H1 (cell line): ENCODE results near the gene IGLL5. TPM values are rescaled to one million over a fixed set of nuclear protein-coding genes. Genes with fewer than 3 reads are reported as not detected.
"Not testable (repeated sequence)": the region's sequence is repeated elsewhere in the genome, so short reads cannot be mapped to it uniquely, and the experiment has no call there.

Experiments
- CTCF ChIA-PET: fragments of 300-600 bp; sonication (Branson Sonifier 250); formaldehyde crosslinking; loops from one replicate; lab custom pipeline; 2021; ENCODE audit not compliant: partially characterized antibody; lab: Charles Lee
- POLR2A ChIA-PET: fragments of 300-600 bp; sonication (Branson Sonifier 250); formaldehyde crosslinking; loops from one replicate; lab custom pipeline; 2021; ENCODE audit warnings: inconsistent platforms; ENCODE audit not compliant: partially characterized antibody; lab: Charles Lee
- DNase-seq, 2 experiments: peaks; one replicate each; pipeline versions ENCODE4 v3.0.0 to v3.0.0-alpha.2; 2010 to 2022; ENCODE audit warnings: low spot score in 2 of 2, low read depth in 1 of 2, mixed read lengths in 1 of 2
- FAIRE-seq: peaks from 2 replicates; lab custom pipeline; 2011; peaks lifted over from hg19 to GRCh38; lab: Jason Lieb, UNC
- H2AFZ ChIP-seq: 2 replicates; pipeline ENCODE4 v1.8.1; 2012; ENCODE audit warnings: low read length, inconsistent platforms
- H2AK5ac ChIP-seq: 2 replicates; pipeline ENCODE4 v1.6.1; 2013; ENCODE audit warnings: low read depth, low read length
- H2BK120ac ChIP-seq: replicated peaks from 2 replicates; pipeline ENCODE3; 2013; ENCODE audit warnings: low read depth, low read length, inconsistent platforms
- H2BK12ac ChIP-seq: 2 replicates; pipeline ENCODE4 v1.6.1; 2013; ENCODE audit warnings: low read depth, low read length
- H2BK15ac ChIP-seq: 2 replicates; pipeline ENCODE4 v1.6.1; 2013; ENCODE audit warnings: low read length
- H2BK20ac ChIP-seq: 2 replicates; pipeline ENCODE4 v1.6.1; 2013; ENCODE audit warnings: low read length
- H2BK5ac ChIP-seq: 2 replicates; pipeline ENCODE4 v1.6.1; 2013; ENCODE audit warnings: low read depth, low read length
- H3K14ac ChIP-seq: 2 replicates; pipeline ENCODE4 v1.6.1; 2013; ENCODE audit warnings: inconsistent platforms; ENCODE audit not compliant: insufficient read length
- H3K18ac ChIP-seq: 2 replicates; pipeline ENCODE4 v1.6.1; 2013; ENCODE audit warnings: low read length; ENCODE audit errors: extremely low read depth
- H3K23ac ChIP-seq: 2 replicates; pipeline ENCODE4 v1.6.1; 2013; ENCODE audit warnings: inconsistent platforms; ENCODE audit not compliant: insufficient read length
- H3K23me2 ChIP-seq: 2 replicates; pipeline ENCODE4 v1.6.1; 2013; ENCODE audit warnings: low read depth, low read length
- H3K27ac ChIP-seq: 2 replicates; pipeline ENCODE4 v1.6.1; 2011; ENCODE audit warnings: low read depth, low read length, inconsistent platforms
- H3K27me3 ChIP-seq, 4 experiments: replicated peaks in 1 of 4; 1 replicate in 1 of 4; 2 replicates in 3 of 4; pipeline versions ENCODE4 v1.6.1 to v1.8.1; 2011 to 2013; ENCODE audit warnings: low read length in 3 of 4, mild to moderate bottlenecking in 3 of 4, inconsistent platforms in 2 of 4, mixed read lengths in 2 of 4, moderate library complexity in 1 of 4; ENCODE audit not compliant: control insufficient read depth in 3 of 4, insufficient read depth in 3 of 4; ENCODE audit errors: extremely low read depth in 1 of 4
- H3K36me3 ChIP-seq, 4 experiments: 2 replicates each; pipeline versions ENCODE4 v1.6.1 to v1.8.1; 2011 to 2013; ENCODE audit warnings: mild to moderate bottlenecking in 4 of 4, low read length in 3 of 4, moderate library complexity in 2 of 4, control low read depth in 1 of 4, inconsistent platforms in 1 of 4; ENCODE audit not compliant: insufficient read depth in 4 of 4, control insufficient read depth in 2 of 4
- H3K4ac ChIP-seq: replicated peaks from 2 replicates; pipeline ENCODE3; 2013; ENCODE audit warnings: low read length, low read depth, mixed read lengths, inconsistent platforms; ENCODE audit not compliant: insufficient read length
- H3K4me1 ChIP-seq, 4 experiments: replicated peaks in 1 of 4; 1 replicate in 1 of 4; 2 replicates in 3 of 4; pipeline versions ENCODE4 v1.6.1 to v1.8.1; 2011 to 2013; ENCODE audit warnings: low read length in 3 of 4, inconsistent platforms in 2 of 4, mixed read lengths in 1 of 4; ENCODE audit not compliant: insufficient read depth in 4 of 4, control insufficient read depth in 3 of 4
- H3K4me2 ChIP-seq, 2 experiments: 2 replicates each; pipeline versions ENCODE4 v1.6.1 to v1.8.1; 2011 to 2013; ENCODE audit warnings: low read depth in 2 of 2, low read length in 2 of 2, control low read depth in 1 of 2, inconsistent platforms in 1 of 2, mild to moderate bottlenecking in 1 of 2; ENCODE audit not compliant: insufficient read depth in 1 of 2
- H3K4me3 ChIP-seq, 4 experiments: fragments of 200-600, 300-600 bp in 1 of 4; sonication (generic), shearing (Covaris generic), sonication (Bioruptor Twin) in 1 of 4; 2 replicates each; pipeline versions ENCODE4 v1.5.1 to v1.8.1; 2011 to 2016; ENCODE audit warnings: low read length in 4 of 4, low read depth in 3 of 4, control low read depth in 2 of 4, inconsistent platforms in 2 of 4, mild to moderate bottlenecking in 2 of 4, mixed read lengths in 1 of 4, moderate library complexity in 1 of 4; ENCODE audit not compliant: insufficient read depth in 2 of 4; ENCODE audit errors: extremely low read depth in 1 of 4
- H3K56ac ChIP-seq: replicated peaks from 2 replicates; pipeline ENCODE3; 2013; ENCODE audit warnings: low read depth, mild to moderate bottlenecking, mixed read lengths, low read length, inconsistent platforms; ENCODE audit not compliant: insufficient read length
- H3K79me1 ChIP-seq: 2 replicates; pipeline ENCODE4 v1.6.1; 2013; ENCODE audit warnings: low read depth, low read length, control low read depth
- H3K79me2 ChIP-seq, 2 experiments: 2 replicates each; pipeline versions ENCODE4 v1.6.1 to v1.8.1; 2012 to 2013; ENCODE audit warnings: low read length in 2 of 2, mild to moderate bottlenecking in 2 of 2, inconsistent platforms in 1 of 2; ENCODE audit not compliant: insufficient read depth in 2 of 2, control insufficient read depth in 1 of 2
- H3K9ac ChIP-seq, 4 experiments: replicated peaks in 1 of 4; 1 replicate in 1 of 4; 2 replicates in 3 of 4; pipeline versions ENCODE4 v1.6.1 to v1.8.1; 2011 to 2013; ENCODE audit warnings: low read depth in 3 of 4, low read length in 3 of 4, control low read depth in 2 of 4, mild to moderate bottlenecking in 2 of 4, moderate library complexity in 2 of 4, inconsistent platforms in 1 of 4; ENCODE audit errors: extremely low read depth in 1 of 4
- H3K9me3 ChIP-seq, 2 experiments: 2 replicates each; pipeline versions ENCODE4 v1.6.1 to v1.8.1; 2012 to 2013; ENCODE audit warnings: mild to moderate bottlenecking in 2 of 2, moderate library complexity in 2 of 2, control low read depth in 1 of 2, inconsistent platforms in 1 of 2, low read depth in 1 of 2, low read length in 1 of 2, mixed read lengths in 1 of 2; ENCODE audit not compliant: insufficient read depth in 2 of 2
- H4K20me1 ChIP-seq, 2 experiments: replicated peaks in 1 of 2; 2 replicates each; pipeline versions ENCODE3 to v1.8.1; 2011 to 2013; ENCODE audit warnings: inconsistent platforms in 2 of 2, low read length in 2 of 2, mild to moderate bottlenecking in 1 of 2; ENCODE audit not compliant: insufficient read depth in 2 of 2, control insufficient read depth in 1 of 2
- H4K5ac ChIP-seq: 2 replicates; pipeline ENCODE4 v1.6.1; 2013; ENCODE audit warnings: low read length, low read depth, mixed read lengths, inconsistent platforms; ENCODE audit not compliant: insufficient read length
- H4K8ac ChIP-seq: 2 replicates; pipeline ENCODE4 v1.8.0; 2013; ENCODE audit warnings: mild to moderate bottlenecking, moderate library complexity, low read length, inconsistent platforms; ENCODE audit not compliant: insufficient read depth; ENCODE audit errors: extremely low read depth
- H4K91ac ChIP-seq: replicated peaks from 2 replicates; pipeline ENCODE3; 2013; ENCODE audit warnings: low read length, mixed read lengths, inconsistent platforms; ENCODE audit not compliant: insufficient read length
- WGBS, 2 experiments: shearing (Covaris generic) in 1 of 2; methylation state at CpG; one replicate each; pipeline versions ENCODE4 v1.1.6 to v1.1.7; 2013 to 2015; ENCODE audit warnings: low lambda C conversion rate in 2 of 2, mixed read lengths in 2 of 2, inconsistent platforms in 1 of 2, low coverage in 1 of 2, missing lambda C conversion rate in 1 of 2; ENCODE audit not compliant: insufficient replicate concordance in 2 of 2, insufficient coverage in 1 of 2, insufficient read length in 1 of 2; ENCODE audit errors: extremely low coverage in 1 of 2, missing lambda C conversion rate in 1 of 2; 5-methylcytosine and 5-hydroxymethylcytosine counted together
- polyA plus RNA-seq, 7 experiments: library from polyadenylated mRNA; depleted of rRNA in 3 of 7; stranded (reverse) in 5 of 7; unstranded in 2 of 7; fragments of >200 nt in 5 of 7; fragments of 200-250 nt in 2 of 7; gene quantifications; 1 replicate in 5 of 7; 2 replicates in 1 of 7; 4 replicates in 1 of 7; pipeline versions ENCODE4 v1.2.1 to v1.2.3, GENCODE V29; 2011 to 2013; ENCODE audit warnings: missing spikeins in 2 of 7, mixed read lengths in 2 of 7
- total RNA-seq: library from RNA; stranded (reverse); fragmentation: NEBNext Ultra II Directional; extraction: Animal tissue kit (Norgen Biotek cat#: 25700); gene quantifications from 2 replicates; pipeline ENCODE4 v1.2.1, GENCODE V29; 2021

The IGLL5 gene
- total and polyA plus RNA-seq, 2 of the 8 experiments (the other 6 are each of a cell fraction or from before 2014, with no cell fraction given): not detected

- DNase-seq, H2AK5ac ChIP-seq, H2BK20ac ChIP-seq, H2BK12ac ChIP-seq, H4K5ac ChIP-seq, H4K8ac ChIP-seq, H3K23me2 ChIP-seq, H2AFZ ChIP-seq, H2BK120ac ChIP-seq, POLR2A ChIA-PET, CTCF ChIA-PET, H4K20me1 ChIP-seq, H3K4me2 ChIP-seq, H3K23ac ChIP-seq, H3K56ac ChIP-seq, H3K18ac ChIP-seq, FAIRE-seq, H3K14ac ChIP-seq, H3K4me3 ChIP-seq, H4K91ac ChIP-seq, H3K36me3 ChIP-seq, H3K27ac ChIP-seq, H3K4ac ChIP-seq, H3K79me1 ChIP-seq, H3K79me2 ChIP-seq, H3K9ac ChIP-seq, H2BK15ac ChIP-seq, H3K4me1 ChIP-seq, H2BK5ac ChIP-seq: not testable (repeated sequence)
- 93% methylated on average over 10 of the region's 16 CpGs; no CpG with 5 or more reads in 1 of the 2 experiments for WGBS, 2 experiments
- peaks cover 7 to 35% (median 14%) of the 10 kb centered on the region in 4 experiments for H3K27me3 ChIP-seq
- H3K9me3 ChIP-seq: peaks cover 13 to 46% of the 10 kb centered on the region in 2 experiments; a peak in 3 of 4 replicates
Observed at GRCh38 chr22:22900527-22901205, 13.1 kb downstream of the IGLL5 start.
